ENCODE data around the gene PGM1.

PGM1 gene

GRCh38 chr1:63693944-63694571 is 100.8 kb downstream of the PGM1 start:
- no peaks in the 10 kb centered on the region for H3F3A ChIP-seq (ENCODE audit: control insufficient read depth, insufficient read depth)
- H3K9me2 ChIP-seq (replicated peaks; ENCODE audit: control insufficient read depth, low read length), result no peaks in the 10 kb centered on the region
- no peaks in the 10 kb centered on the region for H3K79me2 ChIP-seq (ENCODE audit: control insufficient read depth, low read length)
- no peak overlapping the region for H3K27ac ChIP-seq (ENCODE audit: low read depth, low read length)
- H3K4me2 ChIP-seq (ENCODE audit: low read length), result no peak overlapping the region
- no peaks in the 10 kb centered on the region for H4K20me1 ChIP-seq (ENCODE audit: control insufficient read depth, insufficient read depth, low read depth, low read length)
- H3K36me3 ChIP-seq (ENCODE audit: control insufficient read depth, low read length), result no peaks in the 10 kb centered on the region
- TF ChIP-seq CTCF (IDR thresholded peaks at IDR 0.05; ENCODE audit: low read depth, low read length, poor library complexity, severe bottlenecking) (no peak), EZH2phosphoT487 (IDR thresholded peaks at IDR 0.05; ENCODE audit: borderline replicate concordance, low read length) (no peak)
- H3K27me3 ChIP-seq (ENCODE audit: control insufficient read depth, low read length), result no peaks in the 10 kb centered on the region
- H3K9me3 ChIP-seq (ENCODE audit: control insufficient read depth, insufficient read depth, low read length), result no peaks in the 10 kb centered on the region
- no peak overlapping the region for H3K4me3 ChIP-seq (ENCODE audit: low read length)
- H3K4me1 ChIP-seq (ENCODE audit: control insufficient read depth, low read length), result no peaks in the 10 kb centered on the region

- Histone ChIP-seq H4K20me1 (ENCODE audit: control insufficient read depth, insufficient read depth, low read depth, low read length) (no peaks in the 10 kb centered on the region), H3K79me2 (ENCODE audit: control insufficient read depth, low read length) (no peaks in the 10 kb centered on the region), H3K9me2 (replicated peaks; ENCODE audit: control insufficient read depth, low read length) (no peaks in the 10 kb centered on the region), H3K27me3 (ENCODE audit: control insufficient read depth, low read length) (no peaks in the 10 kb centered on the region), H3K9me3 (ENCODE audit: control insufficient read depth, insufficient read depth, low read length) (no peaks in the 10 kb centered on the region), H3K27ac (ENCODE audit: low read depth, low read length) (no peak overlapping the region), H3F3A (ENCODE audit: control insufficient read depth, insufficient read depth) (no peaks in the 10 kb centered on the region), H3K4me1 (ENCODE audit: control insufficient read depth, low read length) (no peaks in the 10 kb centered on the region), H3K4me2 (ENCODE audit: low read length) (no peak overlapping the region), H3K36me3 (ENCODE audit: control insufficient read depth, low read length) (no peaks in the 10 kb centered on the region), H3K4me3 (ENCODE audit: low read length) (no peak overlapping the region)
- TF ChIP-seq EZH2phosphoT487 (IDR thresholded peaks at IDR 0.05; ENCODE audit: borderline replicate concordance, low read length) (no peak), CTCF (IDR thresholded peaks at IDR 0.05; ENCODE audit: low read depth, low read length, poor library complexity, severe bottlenecking) (no peak)
These were observed 105.0 kb downstream of the PGM1 start for GRCh38 chr1:63698001-63698838.

- Histone ChIP-seq H3K9me3 (ENCODE audit: control insufficient read depth, insufficient read depth, low read length) (no peaks in the 10 kb centered on the region), H3K27ac (ENCODE audit: low read depth, low read length) (no peak overlapping the region)
These were observed 108.0 kb downstream of the PGM1 start for GRCh38 chr1:63701187-63701586.

More at GRCh38 chr1:63701187-63701586, 108.0 kb downstream of the PGM1 start:
- no peaks in the 10 kb centered on the region for H4K20me1 ChIP-seq (ENCODE audit: control insufficient read depth, insufficient read depth, low read depth, low read length)
- no peaks in the 10 kb centered on the region for H3K9me2 ChIP-seq (replicated peaks; ENCODE audit: control insufficient read depth, low read length)
- H3K79me2 ChIP-seq (ENCODE audit: control insufficient read depth, low read length), result no peaks in the 10 kb centered on the region
- no peaks in the 10 kb centered on the region for H3F3A ChIP-seq (ENCODE audit: control insufficient read depth, insufficient read depth)
- H3K4me1 ChIP-seq (ENCODE audit: control insufficient read depth, low read length), result no peaks in the 10 kb centered on the region
- H3K4me3 ChIP-seq (ENCODE audit: low read length), result no peak overlapping the region
- no peak overlapping the region for H3K4me2 ChIP-seq (ENCODE audit: low read length)
- peaks cover 5% of the 10 kb centered on the region; the same call in 1 of the 2 replicates for H3K27me3 ChIP-seq (ENCODE audit: control insufficient read depth, low read length)
- TF ChIP-seq CTCF (IDR thresholded peaks at IDR 0.05; ENCODE audit: low read depth, low read length, poor library complexity, severe bottlenecking), result no peak
- no peak for TF ChIP-seq EZH2phosphoT487 (IDR thresholded peaks at IDR 0.05; ENCODE audit: borderline replicate concordance, low read length)
- H3K36me3 ChIP-seq (ENCODE audit: control insufficient read depth, low read length), result no peaks in the 10 kb centered on the region
